NOMO-1 treated with DMSO at 0.1 percent for 48 hours (cell line): Measurements from ENCODE around the gene PCNP.
"Not testable (repeated sequence)": the region's sequence is repeated elsewhere in the genome, so short reads cannot be mapped to it uniquely, and the experiment has no call there.

Experiments used
- DNase-seq: peaks from one replicate; lab custom pipeline; 2025; ENCODE audit not compliant: unreplicated experiment; lab: John Stamatoyannopoulos, UW

PCNP gene

GRCh38 chr3:101573449-101574387 lies at the start of gene PCNP:
TSS of gene PCNP (plus strand) at chr3:101574180. CDS start at chr3:101574216, 36 bp downstream.
- DNase-seq, result peak; percentile 99

- DNase-seq, result no peak
These were observed 46.5 kb upstream of the PCNP start for GRCh38 chr3:101527441-101527840.

- no peak for DNase-seq
These were observed 46.1 kb upstream of the PCNP start for GRCh38 chr3:101527906-101528305.

- no peak for DNase-seq
These were observed 43.9 kb upstream of the PCNP start for GRCh38 chr3:101529816-101530685.

- DNase-seq, result no peak
These were observed 43.3 kb upstream of the PCNP start for GRCh38 chr3:101530686-101531047.

GRCh38 chr3:101531473-101532086 lies 42.4 kb upstream of the PCNP start:
- no peak for DNase-seq

- DNase-seq, result no peak
These were observed 41.0 kb upstream of the PCNP start for GRCh38 chr3:101532783-101533602.

GRCh38 chr3:101533603-101533968 lies 40.4 kb upstream of the PCNP start:
- no peak for DNase-seq

GRCh38 chr3:101535221-101535620 lies 38.8 kb upstream of the PCNP start:
- no peak for DNase-seq

- no peak for DNase-seq
These were observed 37.7 kb upstream of the PCNP start for GRCh38 chr3:101536266-101536665.

GRCh38 chr3:101536955-101537354 lies 37.0 kb upstream of the PCNP start:
- DNase-seq, result not testable (repeated sequence)

GRCh38 chr3:101542957-101543356 lies 31.0 kb upstream of the PCNP start:
- DNase-seq, result no peak

GRCh38 chr3:101544161-101544850 lies 29.7 kb upstream of the PCNP start:
- DNase-seq, result no peak

- no peak for DNase-seq
These were observed 25.4 kb upstream of the PCNP start for GRCh38 chr3:101548527-101549105.

- no peak for DNase-seq
These were observed 24.5 kb upstream of the PCNP start for GRCh38 chr3:101549473-101549872.

GRCh38 chr3:101551359-101552081 lies 22.5 kb upstream of the PCNP start:
- not testable (repeated sequence) for DNase-seq

GRCh38 chr3:101553381-101553780 lies 20.6 kb upstream of the PCNP start:
- DNase-seq, result not testable (repeated sequence)

- DNase-seq, result no peak
These were observed 17.9 kb upstream of the PCNP start for GRCh38 chr3:101556064-101556463.
